WI38 (cell line): ENCODE results near the gene FITM2.
"Not testable (repeated sequence)": the region's sequence is repeated elsewhere in the genome, so short reads cannot be mapped to it uniquely, and the experiment has no call there.

Experiments
- H3K4me3 ChIP-seq: 2 replicates; pipeline ENCODE4 v1.5.1; 2011; ENCODE audit warnings: low read depth, mild to moderate bottlenecking, control low read depth, low read length
- TF ChIP-seq, protein P1 (sequence below): IDR thresholded peaks from 2 replicates; pipeline ENCODE4 v1.5.1; 2012; ENCODE audit warnings: low read depth, mild to moderate bottlenecking, control low read depth, low read length

Gene FITM2

DNA sequence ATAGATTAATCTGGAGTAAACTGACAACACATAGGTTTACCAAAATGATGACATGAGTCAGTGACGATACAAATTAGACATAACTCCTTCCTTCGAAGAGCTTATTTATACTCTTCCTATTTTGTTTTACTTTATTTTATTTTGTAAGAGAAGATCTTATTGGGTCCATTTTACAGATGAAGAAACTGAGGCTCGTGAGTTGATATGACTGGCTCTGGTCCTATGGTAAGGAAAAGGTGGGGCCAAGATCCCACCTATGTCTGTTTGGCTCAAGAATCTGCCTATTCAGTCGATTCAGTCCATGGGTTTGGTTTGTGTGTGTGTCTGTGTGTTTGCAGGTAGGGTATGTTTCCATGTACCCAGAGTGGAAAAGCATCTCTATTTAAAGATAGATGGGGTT, 17.4 kb upstream of the FITM2 start:
- H3K4me3 ChIP-seq = no peak overlapping the region
- TF ChIP-seq, protein P1, sequence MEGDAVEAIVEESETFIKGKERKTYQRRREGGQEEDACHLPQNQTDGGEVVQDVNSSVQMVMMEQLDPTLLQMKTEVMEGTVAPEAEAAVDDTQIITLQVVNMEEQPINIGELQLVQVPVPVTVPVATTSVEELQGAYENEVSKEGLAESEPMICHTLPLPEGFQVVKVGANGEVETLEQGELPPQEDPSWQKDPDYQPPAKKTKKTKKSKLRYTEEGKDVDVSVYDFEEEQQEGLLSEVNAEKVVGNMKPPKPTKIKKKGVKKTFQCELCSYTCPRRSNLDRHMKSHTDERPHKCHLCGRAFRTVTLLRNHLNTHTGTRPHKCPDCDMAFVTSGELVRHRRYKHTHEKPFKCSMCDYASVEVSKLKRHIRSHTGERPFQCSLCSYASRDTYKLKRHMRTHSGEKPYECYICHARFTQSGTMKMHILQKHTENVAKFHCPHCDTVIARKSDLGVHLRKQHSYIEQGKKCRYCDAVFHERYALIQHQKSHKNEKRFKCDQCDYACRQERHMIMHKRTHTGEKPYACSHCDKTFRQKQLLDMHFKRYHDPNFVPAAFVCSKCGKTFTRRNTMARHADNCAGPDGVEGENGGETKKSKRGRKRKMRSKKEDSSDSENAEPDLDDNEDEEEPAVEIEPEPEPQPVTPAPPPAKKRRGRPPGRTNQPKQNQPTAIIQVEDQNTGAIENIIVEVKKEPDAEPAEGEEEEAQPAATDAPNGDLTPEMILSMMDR = no peak

DNA sequence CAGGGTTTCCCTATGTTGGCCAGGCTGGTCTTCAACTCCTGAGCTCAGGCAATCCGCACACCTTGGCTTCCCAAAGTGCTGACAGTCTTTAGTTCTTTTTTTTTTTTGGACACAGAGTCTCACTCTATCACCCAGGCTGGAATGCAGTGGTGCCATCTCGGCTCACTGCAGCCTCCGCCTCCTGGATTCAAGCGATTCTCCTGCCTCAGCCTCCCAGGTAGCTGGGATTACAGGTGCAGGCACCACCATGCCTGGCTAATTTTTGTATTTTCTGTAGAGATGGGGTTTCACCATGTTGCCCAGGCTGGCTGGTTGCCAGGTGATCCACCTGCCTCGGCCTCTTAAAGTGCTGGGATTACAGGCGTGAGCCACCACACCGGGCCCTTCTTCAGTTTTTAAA, 16.7 kb upstream of the FITM2 start:
- not testable (repeated sequence) for H3K4me3 ChIP-seq

DNA sequence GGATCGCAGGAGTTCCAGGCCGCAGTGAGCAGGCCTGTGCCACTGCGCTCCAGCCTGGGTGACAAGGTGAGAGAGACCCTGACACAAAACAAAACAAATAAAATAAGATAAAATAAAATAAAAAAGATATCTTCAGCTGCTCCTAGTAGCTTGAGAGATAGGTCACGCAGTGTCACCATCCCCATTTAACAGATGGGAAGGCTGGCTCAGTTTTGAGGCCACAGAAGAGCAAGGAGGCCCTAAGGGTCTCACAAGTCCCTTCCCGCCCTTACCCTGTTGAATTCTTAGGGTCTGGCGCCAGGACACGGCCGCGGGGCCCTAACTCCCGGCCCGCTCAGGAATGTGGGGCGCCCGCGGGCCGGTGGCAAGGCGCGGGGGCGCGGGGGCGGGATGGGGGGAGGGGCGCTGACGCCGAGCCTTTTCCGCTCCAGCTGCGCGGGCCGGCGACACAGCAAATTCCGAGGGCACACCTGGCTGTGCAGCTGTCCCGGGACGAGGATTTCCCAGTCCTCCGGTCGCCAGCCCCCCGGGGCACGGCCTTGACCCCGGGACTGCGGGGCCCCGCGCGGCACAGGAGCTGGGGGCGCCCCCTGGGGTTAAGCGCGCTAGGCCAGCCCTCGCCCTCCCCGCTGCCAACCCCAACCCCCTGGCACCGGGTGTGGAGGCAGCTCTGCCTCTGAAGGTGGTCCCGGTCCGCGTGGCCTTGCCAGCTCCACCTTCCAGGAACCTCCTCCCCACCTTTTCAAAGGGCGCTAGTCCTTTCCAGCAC, 15.6 kb upstream of the FITM2 start:
- TF ChIP-seq, protein P1 = no peak
- no peak overlapping the region for H3K4me3 ChIP-seq

DNA sequence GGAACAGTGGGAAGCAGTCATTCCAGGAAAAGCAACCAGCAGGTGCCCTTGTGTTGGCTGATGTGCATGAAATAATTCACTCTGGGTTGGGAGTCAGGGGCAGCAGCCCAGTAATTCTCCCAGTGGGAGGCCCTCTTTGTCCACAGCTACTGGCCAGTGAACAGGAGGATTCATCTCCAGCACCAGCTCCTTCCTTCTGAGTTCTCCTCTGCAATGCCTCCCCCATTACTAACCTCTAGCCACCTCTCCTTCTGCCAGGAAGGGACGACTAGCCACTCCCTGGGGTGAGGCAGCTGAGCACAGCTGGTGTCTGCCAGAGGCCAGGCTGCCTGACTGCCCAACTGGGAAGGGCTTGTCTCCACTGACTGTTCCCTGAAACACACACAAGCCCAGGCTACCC, 13.3 kb upstream of the FITM2 start:
- TF ChIP-seq, protein P1 = no peak
- no peak overlapping the region for H3K4me3 ChIP-seq

DNA sequence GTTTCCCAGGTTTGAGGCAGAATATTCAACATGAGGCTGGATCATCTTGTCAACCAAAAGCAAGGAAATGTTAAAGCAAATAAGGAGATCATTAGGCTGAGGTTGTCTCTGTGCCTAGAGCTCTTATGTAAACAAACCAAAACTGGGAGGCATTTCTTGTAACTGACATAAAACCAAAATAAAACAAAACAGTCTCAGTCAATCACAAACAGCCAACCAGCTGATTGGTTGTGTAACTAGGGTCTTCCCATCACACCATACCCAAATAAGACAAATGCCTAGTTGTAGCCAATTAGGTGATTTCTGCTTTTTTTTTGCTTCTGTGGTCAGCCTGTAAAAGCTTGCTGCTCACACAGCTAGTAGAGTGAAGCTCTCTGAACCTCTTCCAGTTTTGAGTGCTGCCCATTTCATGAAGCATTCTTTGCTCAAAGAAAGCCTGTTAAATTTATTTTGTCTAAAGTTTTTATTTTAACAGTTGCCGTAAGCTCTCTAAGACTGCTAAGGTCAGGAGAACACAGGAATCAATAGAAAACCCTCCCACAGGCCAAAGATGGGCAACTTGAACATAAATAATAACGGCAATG, 8.9 kb upstream of the FITM2 start:
- H3K4me3 ChIP-seq = no peak overlapping the region
- TF ChIP-seq, protein P1 = no peak

DNA sequence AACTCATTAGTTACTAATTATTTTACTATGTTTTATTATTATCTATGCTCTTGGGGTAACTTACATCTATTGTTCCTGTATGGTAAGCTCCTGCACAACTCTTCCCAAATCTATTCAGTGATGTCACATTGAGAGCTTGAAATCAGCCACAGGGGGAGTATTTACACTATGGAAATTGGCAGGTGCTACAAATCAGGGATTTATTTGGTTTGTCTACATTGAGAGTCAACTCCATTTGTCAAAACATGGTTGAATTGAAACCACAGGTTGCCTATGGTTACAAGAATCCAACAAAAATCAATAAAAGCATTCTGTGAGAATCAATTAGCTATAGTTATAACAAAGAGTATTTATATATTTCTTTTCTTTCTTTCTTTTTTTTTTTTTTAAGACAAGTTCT, 3.9 kb upstream of the FITM2 start:
- TF ChIP-seq, protein P1 = no peak
- H3K4me3 ChIP-seq = no peak overlapping the region

DNA sequence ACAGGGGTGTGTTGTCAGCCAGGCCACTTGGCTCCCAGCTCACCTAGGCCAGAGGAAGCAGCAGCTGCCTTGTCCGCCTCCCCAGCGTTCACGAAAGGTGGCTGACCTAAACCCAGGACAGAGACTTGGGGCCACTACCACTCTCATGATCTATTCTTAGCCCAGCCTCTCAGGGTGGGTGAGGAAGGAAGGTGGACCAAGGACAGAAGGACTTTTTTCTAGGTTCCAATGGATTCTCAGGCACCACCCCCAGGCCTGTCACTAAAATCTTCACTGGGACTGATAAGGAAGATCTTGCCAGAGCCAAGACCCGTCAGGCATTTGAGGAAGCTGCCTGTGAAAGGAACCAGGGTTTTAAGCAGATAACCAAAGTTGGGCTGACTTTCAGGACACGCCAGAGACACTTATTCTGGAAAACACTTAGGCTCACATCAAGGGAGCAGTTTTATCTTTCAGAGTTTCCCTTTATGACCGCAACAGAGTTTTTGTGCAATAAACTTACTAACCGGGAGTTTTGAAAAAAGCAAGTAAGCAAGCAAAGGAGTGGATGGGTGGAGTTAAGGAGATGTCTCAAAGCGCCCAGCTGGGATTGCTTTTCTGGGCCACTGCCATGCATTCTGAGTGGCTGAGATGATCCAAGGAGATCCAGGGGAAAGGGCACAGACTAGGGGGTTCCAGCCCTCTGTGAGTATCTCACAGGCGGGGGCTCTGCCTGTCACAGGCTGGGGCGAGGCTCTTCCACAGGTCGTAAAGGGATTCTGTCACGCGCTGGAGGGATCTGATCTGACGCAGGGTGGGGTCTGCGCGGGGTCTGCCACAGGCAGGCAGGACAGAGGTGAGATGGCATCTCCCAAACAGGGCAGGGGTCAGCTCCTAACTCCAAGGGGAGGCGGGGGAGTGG, 989 bp downstream of the FITM2 start:
- TF ChIP-seq, protein P1 = no peak
- H3K4me3 ChIP-seq = peak overlapping the region; percentile 96
